Chondrocyte (in vitro differentiated cells): ENCODE data around the gene COMMD4. TPM values are rescaled to one million over a fixed set of nuclear protein-coding genes. Genes with fewer than 3 reads are reported as not detected.
"Not testable (repeated sequence)": the region's sequence is repeated elsewhere in the genome, so short reads cannot be mapped to it uniquely, and the experiment has no call there.

Experiments used
- DNase-seq: peaks from one replicate; pipeline ENCODE4 v3.0.0; 2021; ENCODE audit warnings: mixed read lengths, low spot score
- H3K27ac Mint-ChIP-seq: one replicate; pipeline ENCODE4 v1.8.0; 2021; ENCODE audit warnings: mild to moderate bottlenecking, moderate library complexity, mixed read lengths; ENCODE audit not compliant: unreplicated experiment
- H3K27me3 Mint-ChIP-seq: 2 replicates; pipeline ENCODE4 v1.8.0; 2021; ENCODE audit warnings: low read depth, mixed read lengths
- H3K36me3 Mint-ChIP-seq: 2 replicates; pipeline ENCODE4 v1.8.0; 2021; ENCODE audit warnings: low read depth, mixed read lengths
- H3K4me1 Mint-ChIP-seq: 2 replicates; pipeline ENCODE4 v1.8.0; 2021; ENCODE audit warnings: low read depth, mild to moderate bottlenecking, mixed read lengths
- H3K4me3 Mint-ChIP-seq: one replicate; pipeline ENCODE4 v1.8.0; 2021; ENCODE audit warnings: mild to moderate bottlenecking, moderate library complexity, mixed read lengths; ENCODE audit not compliant: unreplicated experiment
- H3K9me3 Mint-ChIP-seq: 2 replicates; pipeline ENCODE4 v1.8.0; 2021; ENCODE audit warnings: low read depth, mixed read lengths
- total RNA-seq: library from RNA; stranded (reverse); gene quantifications from 3 replicates; pipeline ENCODE4 v1.2.1, GENCODE V29; 2021
- TF ChIP-seq, protein P1 (sequence below): fragments of 200-600 bp; sonication (generic); IDR thresholded peaks from 2 replicates; pipeline ENCODE4 v1.5.0; 2021; ENCODE audit warnings: antibody characterized with exemption, mild to moderate bottlenecking, moderate library complexity

The COMMD4 gene
- total RNA-seq, 1 donor from 2014 or later, result 69.8 TPM

DNA sequence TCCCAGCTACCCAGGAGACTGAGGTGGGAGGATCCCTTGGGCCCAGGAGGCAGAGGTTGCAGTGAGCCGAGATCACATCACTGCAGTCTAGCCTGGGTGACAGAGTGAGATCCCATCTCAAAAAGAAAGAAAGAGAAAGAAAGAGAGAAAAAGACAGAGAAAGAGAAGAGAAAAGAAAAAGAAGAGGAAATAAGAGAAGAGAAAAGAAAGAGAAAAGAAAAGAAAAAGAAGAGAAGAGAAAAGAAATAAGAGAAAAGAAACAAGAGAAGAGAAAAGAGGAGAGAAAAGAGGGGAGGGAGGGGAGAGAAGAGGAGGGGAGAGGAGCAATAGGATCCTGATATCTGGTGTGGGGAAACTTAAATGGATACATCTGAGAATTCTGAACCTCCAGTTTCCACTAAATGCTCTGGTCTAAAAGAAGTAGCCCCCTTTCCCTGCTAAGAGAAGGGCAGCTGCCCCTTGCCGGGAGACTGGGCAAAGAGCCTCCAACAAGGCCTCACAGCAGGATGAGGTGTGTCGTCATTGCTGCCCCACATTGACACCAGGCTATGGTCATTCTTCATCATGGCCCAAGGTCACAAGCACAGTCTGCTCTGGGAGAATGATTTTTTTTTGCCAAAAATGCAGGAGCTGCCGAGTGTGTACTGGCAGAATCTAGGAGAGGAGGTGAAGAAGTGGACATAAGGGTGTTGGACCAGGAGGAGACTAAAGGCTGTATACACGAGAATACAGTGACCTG, 21.1 kb upstream of the COMMD4 start:
- no peaks in the 10 kb centered on the region for H3K36me3 Mint-ChIP-seq

DNA sequence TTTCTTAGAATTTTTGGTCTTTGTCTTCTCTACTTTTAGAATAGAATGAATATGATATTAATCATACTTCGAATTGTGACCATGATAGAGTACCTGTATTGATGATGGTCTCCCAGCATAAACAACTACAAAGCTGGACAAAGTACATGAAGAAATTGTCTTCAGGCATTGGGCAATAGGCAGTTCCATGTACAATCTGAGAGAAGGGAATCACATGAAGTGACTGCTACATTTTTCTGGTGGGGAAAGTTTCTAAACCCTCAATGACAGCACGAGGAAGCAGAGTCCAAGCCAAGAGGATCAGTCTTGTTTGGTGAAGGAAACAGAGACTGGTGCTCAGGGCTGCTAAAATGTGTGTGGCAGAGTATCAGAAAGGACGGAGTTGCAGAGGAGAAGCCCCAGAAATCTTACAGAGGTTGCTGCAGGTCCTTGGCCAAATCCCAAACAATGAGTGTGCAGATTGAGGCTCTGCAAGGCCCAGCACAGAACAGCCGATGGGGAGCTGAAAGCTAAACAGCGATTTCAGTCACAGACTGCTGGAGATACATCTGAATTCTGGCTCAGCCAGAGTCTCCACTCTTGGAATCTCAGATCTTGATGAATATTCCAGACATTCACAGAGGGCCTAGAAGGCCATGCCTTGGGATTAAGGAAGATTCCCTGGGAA, 16.5 kb upstream of the COMMD4 start:
- peaks cover 17% of the 10 kb centered on the region for H3K27me3 Mint-ChIP-seq
- H3K36me3 Mint-ChIP-seq, result not testable (repeated sequence)

More for the DNA sequence above, 21.1 kb upstream of the COMMD4 start:
- H3K9me3 Mint-ChIP-seq, result no peaks in the 10 kb centered on the region
- H3K27ac Mint-ChIP-seq, result no peak overlapping the region
- peaks cover 4% of the 10 kb centered on the region for H3K4me1 Mint-ChIP-seq
- TF ChIP-seq, protein P1, sequence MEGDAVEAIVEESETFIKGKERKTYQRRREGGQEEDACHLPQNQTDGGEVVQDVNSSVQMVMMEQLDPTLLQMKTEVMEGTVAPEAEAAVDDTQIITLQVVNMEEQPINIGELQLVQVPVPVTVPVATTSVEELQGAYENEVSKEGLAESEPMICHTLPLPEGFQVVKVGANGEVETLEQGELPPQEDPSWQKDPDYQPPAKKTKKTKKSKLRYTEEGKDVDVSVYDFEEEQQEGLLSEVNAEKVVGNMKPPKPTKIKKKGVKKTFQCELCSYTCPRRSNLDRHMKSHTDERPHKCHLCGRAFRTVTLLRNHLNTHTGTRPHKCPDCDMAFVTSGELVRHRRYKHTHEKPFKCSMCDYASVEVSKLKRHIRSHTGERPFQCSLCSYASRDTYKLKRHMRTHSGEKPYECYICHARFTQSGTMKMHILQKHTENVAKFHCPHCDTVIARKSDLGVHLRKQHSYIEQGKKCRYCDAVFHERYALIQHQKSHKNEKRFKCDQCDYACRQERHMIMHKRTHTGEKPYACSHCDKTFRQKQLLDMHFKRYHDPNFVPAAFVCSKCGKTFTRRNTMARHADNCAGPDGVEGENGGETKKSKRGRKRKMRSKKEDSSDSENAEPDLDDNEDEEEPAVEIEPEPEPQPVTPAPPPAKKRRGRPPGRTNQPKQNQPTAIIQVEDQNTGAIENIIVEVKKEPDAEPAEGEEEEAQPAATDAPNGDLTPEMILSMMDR, result no peak
- H3K27me3 Mint-ChIP-seq, result peaks cover 1% of the 10 kb centered on the region
- H3K4me3 Mint-ChIP-seq, result no peak overlapping the region
- no peak for DNase-seq

DNA sequence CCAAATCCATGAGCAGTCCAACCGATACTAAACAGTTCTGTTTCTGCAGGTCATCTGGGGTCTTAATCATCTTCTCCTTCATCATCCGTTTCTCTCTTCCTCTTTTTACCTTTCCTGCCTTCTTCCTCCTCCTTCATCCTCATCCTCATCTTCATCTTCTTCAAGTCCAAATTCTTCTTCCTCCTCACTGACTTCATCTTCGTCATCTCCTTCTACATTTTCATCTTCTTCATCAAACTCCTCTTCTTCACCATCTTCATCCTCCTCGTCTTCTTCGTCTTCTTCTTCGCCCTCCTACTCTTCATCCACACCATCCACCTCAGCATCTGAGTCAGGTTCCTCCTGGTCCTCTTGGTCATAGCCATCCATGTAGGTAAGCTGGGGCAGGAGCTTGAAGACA, 14.2 kb upstream of the COMMD4 start:
- H3K4me1 Mint-ChIP-seq, result no peaks in the 10 kb centered on the region
- no peak overlapping the region for H3K27ac Mint-ChIP-seq
- DNase-seq, result no peak
- no peak overlapping the region for H3K4me3 Mint-ChIP-seq
- TF ChIP-seq, protein P1, result no peak
- H3K9me3 Mint-ChIP-seq, result no peaks in the 10 kb centered on the region
- H3K36me3 Mint-ChIP-seq, result no peaks in the 10 kb centered on the region
- peaks cover 17% of the 10 kb centered on the region for H3K27me3 Mint-ChIP-seq

More for the DNA sequence above, 16.5 kb upstream of the COMMD4 start:
- H3K4me1 Mint-ChIP-seq, H3K9me3 Mint-ChIP-seq, H3K27ac Mint-ChIP-seq, H3K4me3 Mint-ChIP-seq, DNase-seq: not testable (repeated sequence)

DNA sequence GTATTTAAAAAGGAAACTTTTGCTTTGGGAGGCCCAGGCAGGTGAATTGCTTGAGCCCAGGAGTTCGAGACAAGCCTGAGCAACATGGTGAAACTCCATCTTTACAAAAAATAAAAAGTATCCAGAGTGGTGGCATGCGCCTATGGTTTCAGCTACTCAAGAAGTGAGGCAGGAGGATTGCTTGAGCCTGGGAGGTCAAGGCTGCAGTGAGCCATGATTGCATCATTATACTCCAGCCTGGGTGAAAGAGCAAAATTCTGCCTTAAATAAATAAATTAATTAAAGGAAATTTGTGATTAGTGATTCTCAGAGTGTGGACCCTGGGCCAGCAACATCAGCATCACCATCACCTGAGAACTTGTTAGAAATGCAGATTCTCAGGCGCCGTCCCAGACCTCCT, 9.9 kb upstream of the COMMD4 start:
- DNase-seq, result no peak
- no peaks in the 10 kb centered on the region for H3K36me3 Mint-ChIP-seq
- no peaks in the 10 kb centered on the region for H3K4me1 Mint-ChIP-seq
- TF ChIP-seq, protein P1, result no peak
- H3K9me3 Mint-ChIP-seq, result no peaks in the 10 kb centered on the region
- H3K4me3 Mint-ChIP-seq, result no peak overlapping the region
- peaks cover 15% of the 10 kb centered on the region for H3K27me3 Mint-ChIP-seq
- no peak overlapping the region for H3K27ac Mint-ChIP-seq

DNA sequence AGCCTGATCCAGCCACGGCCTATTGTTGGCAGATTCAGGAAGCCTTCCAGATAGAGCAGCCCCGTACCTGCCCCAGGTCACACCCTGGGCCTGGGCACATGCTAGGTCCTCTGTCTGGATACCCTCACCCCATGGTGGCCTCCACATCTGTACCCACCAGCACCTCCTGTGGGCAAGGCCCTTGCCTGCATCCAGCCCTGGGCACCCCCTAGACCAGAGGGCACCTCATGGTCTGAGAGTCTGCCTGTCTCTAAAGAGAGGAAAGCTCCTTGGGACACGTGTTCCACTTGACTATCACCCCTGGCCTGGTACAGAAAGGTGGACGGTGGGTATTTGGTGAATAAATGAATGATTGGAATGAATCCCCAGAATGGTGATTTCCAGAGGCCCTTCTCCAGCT, 8.9 kb upstream of the COMMD4 start:
- no peak overlapping the region for H3K27ac Mint-ChIP-seq
- DNase-seq, result no peak
- TF ChIP-seq, protein P1, result no peak
- H3K4me1 Mint-ChIP-seq, result no peaks in the 10 kb centered on the region
- peaks cover 10% of the 10 kb centered on the region for H3K27me3 Mint-ChIP-seq
- H3K4me3 Mint-ChIP-seq, result no peak overlapping the region
- H3K9me3 Mint-ChIP-seq, result no peaks in the 10 kb centered on the region
- no peaks in the 10 kb centered on the region for H3K36me3 Mint-ChIP-seq
